Measurements from ENCODE around the gene EPDR1.

- TF ChIP-seq MAX (IDR thresholded peaks at IDR 0.05) = no peak
- TF ChIP-seq SP1 (IDR thresholded peaks at IDR 0.05) = no peak
- no peak for TF ChIP-seq CTCF (IDR thresholded peaks at IDR 0.05; ENCODE audit: low read depth, low read length, missing input control)
- no peak for TF ChIP-seq YY1 (IDR thresholded peaks at IDR 0.05)
- TF ChIP-seq RXRA (IDR thresholded peaks at IDR 0.05) = no peak
- TF ChIP-seq REST (IDR thresholded peaks at IDR 0.05) = no peak
Measured at GRCh38 chr7:37971491-37971890, 51.1 kb downstream of the EPDR1 start.
